Panc1 (cell line): Measurements from ENCODE around the gene TRIL. TPM values are rescaled to one million over a fixed set of nuclear protein-coding genes. Genes with fewer than 3 reads are reported as not detected.

Experiments
- ATAC-seq: fragments of 200-7000 bp; cut with Tn5 transposase; 2 replicates; pipeline ENCODE4 v1.9.1; 2020; ENCODE audit warnings: mild to moderate bottlenecking, moderate library complexity
- BruUV-seq: library from RNA; stranded (reverse); fragments of 400-500 nt; replicated peaks from 2 replicates; lab custom pipeline; 2021; lab: Mats Ljungman, UMichigan
- CTCF ChIA-PET: fragments of 300-600 bp; sonication (Branson Sonifier 250); formaldehyde crosslinking; loops from one replicate; lab custom pipeline; 2022; ENCODE audit warnings: antibody characterized with exemption; lab: Charles Lee
- POLR2A ChIA-PET: fragments of 300-600 bp; sonication (Branson Sonifier 250); formaldehyde crosslinking; loops from one replicate; lab custom pipeline; 2022; ENCODE audit warnings: antibody characterized with exemption; lab: Charles Lee
- DNase-seq: peaks from one replicate; pipeline ENCODE4 v3.0.0-alpha.2; 2010; ENCODE audit warnings: low read depth, low spot score
- H3K27ac ChIP-seq: 2 replicates; pipeline ENCODE4 v1.5.1; 2011; ENCODE audit warnings: mild to moderate bottlenecking, low read length, inconsistent platforms
- H3K27me3 ChIP-seq: fragments of 200-500 bp; sonication (Bioruptor generic); 2 replicates; pipeline ENCODE4 v1.6.0; 2014; ENCODE audit warnings: low read length, inconsistent platforms; ENCODE audit not compliant: control insufficient read depth, insufficient read depth
- H3K36me3 ChIP-seq: fragments of 200-500 bp; sonication (Bioruptor generic); 2 replicates; pipeline ENCODE4 v1.5.1; 2014; ENCODE audit warnings: inconsistent platforms, mild to moderate bottlenecking, low read length, moderate library complexity; ENCODE audit not compliant: control insufficient read depth, insufficient read depth
- H3K4me1 ChIP-seq: 2 replicates; pipeline ENCODE4 v1.5.1; 2011; ENCODE audit warnings: inconsistent platforms, mild to moderate bottlenecking, low read length, moderate library complexity; ENCODE audit not compliant: control insufficient read depth, insufficient read depth
- H3K4me3 ChIP-seq, 2 experiments: 2 replicates each; pipeline ENCODE4 v1.5.1; 2011 to 2012; ENCODE audit warnings: low read depth in 2 of 2, low read length in 2 of 2, mild to moderate bottlenecking in 2 of 2, inconsistent platforms in 1 of 2, moderate library complexity in 1 of 2
- H3K9me3 ChIP-seq: fragments of 200-500 bp; sonication (Bioruptor generic); 2 replicates; pipeline ENCODE4 v1.5.1; 2014; ENCODE audit warnings: low read depth, mild to moderate bottlenecking, inconsistent platforms, low read length, moderate library complexity; ENCODE audit not compliant: control insufficient read depth, insufficient read depth
- POLR2AphosphoS5 ChIP-seq: IDR thresholded peaks from 2 replicates; pipeline ENCODE4 v1.6.1; 2012; ENCODE audit warnings: mild to moderate bottlenecking, low read depth, low read length, moderate library complexity
- SIN3A ChIP-seq: IDR thresholded peaks from 2 replicates; pipeline ENCODE4 v1.6.1; 2012; ENCODE audit warnings: low read depth, mild to moderate bottlenecking, low read length, moderate library complexity, borderline replicate concordance; ENCODE audit not compliant: insufficient read depth
- TCF7L2 ChIP-seq: IDR thresholded peaks from 2 replicates; pipeline ENCODE4 v1.6.1; 2011; ENCODE audit warnings: mild to moderate bottlenecking, low read depth, low read length, inconsistent platforms
- in situ Hi-C: cut with HindIII; loops from 2 replicates; pipeline ENCODE4 v1.10.0; 2016; ENCODE audit warnings: low sequenced_read_pairs, low pct_unique_long_range_greater_than_20kb
- intact Hi-C: fragments of 100-400 bp; cut with micrococcal nuclease; formaldehyde crosslinking; loops from one replicate; pipeline ENCODE4 v1.10.0; 2022; ENCODE audit not compliant: unreplicated experiment
- total RNA-seq: library from RNA; stranded (reverse); gene quantifications from one replicate; pipeline ENCODE4 v1.2.1, GENCODE V29; 2021; ENCODE audit not compliant: unreplicated experiment
- TF ChIP-seq, protein P1 (sequence below), 2 experiments: IDR thresholded peaks; 2 replicates each; pipeline ENCODE4 v1.6.1; 2011 to 2012; ENCODE audit warnings: low read depth in 2 of 2, control low read depth in 1 of 2, low read length in 1 of 2, mild to moderate bottlenecking in 1 of 2, moderate library complexity in 1 of 2; ENCODE audit not compliant: insufficient read depth in 1 of 2
- TF ChIP-seq, protein P2 (sequence below): fragments of 450-650 bp; IDR thresholded peaks from 2 replicates; pipeline ENCODE4 v1.5.1; 2017; ENCODE audit warnings: mild to moderate bottlenecking

The TRIL gene
- total RNA-seq, 1 experiment from 2014 or later: not detected

DNA sequence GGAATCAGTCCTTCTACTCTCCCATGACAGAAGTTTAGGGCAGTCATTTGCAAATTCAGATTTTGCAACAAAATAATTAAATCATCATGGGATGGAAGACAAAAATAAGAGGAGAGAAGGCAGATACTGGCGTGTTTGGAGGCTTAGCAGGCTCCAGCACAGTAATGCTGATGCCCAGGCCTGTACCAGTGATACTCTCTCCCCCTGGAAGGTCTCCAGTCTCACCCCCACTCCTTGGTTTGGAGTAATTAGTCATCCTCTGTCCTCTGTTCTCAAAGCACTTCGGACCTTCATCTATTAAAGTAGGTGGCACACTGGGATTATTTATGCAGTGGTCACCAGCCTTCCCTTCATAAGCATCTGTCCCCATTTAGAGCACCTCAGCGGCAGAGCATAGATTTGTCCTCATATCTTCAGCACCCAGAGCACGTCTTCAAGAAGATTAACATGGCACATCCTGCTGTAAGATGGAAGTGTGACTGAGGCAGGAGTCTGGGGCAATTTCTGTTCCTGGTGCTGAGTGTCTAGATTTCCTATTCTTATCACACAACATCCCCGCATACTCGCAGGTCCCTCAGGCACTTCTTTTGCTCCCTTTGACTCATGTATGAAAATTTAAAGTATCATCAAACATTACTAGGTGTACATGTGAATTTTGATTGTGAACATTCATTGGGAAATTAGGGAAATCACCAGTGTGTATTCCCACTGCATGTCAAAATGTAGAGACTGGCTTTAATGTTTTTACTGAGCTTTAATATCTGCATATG is 31.3 kb upstream of the TRIL start:
- Histone ChIP-seq H3K36me3 (no peaks in the 10 kb centered on the region), H3K4me1 (no peaks in the 10 kb centered on the region), H3K9me3 (no peaks in the 10 kb centered on the region), H3K4me3 (no peak overlapping the region), H3K27ac (no peak overlapping the region), H3K27me3 (no peaks in the 10 kb centered on the region; the same call in 1 of the 2 replicates)
- in situ Hi-C loops: no loop called here
- DNase-seq (no peak), ATAC-seq (no peak)
- TF ChIP-seq TCF7L2 (no peak), SIN3A (no peak), POLR2AphosphoS5 (no peak)
- TF ChIP-seq, protein P1, sequence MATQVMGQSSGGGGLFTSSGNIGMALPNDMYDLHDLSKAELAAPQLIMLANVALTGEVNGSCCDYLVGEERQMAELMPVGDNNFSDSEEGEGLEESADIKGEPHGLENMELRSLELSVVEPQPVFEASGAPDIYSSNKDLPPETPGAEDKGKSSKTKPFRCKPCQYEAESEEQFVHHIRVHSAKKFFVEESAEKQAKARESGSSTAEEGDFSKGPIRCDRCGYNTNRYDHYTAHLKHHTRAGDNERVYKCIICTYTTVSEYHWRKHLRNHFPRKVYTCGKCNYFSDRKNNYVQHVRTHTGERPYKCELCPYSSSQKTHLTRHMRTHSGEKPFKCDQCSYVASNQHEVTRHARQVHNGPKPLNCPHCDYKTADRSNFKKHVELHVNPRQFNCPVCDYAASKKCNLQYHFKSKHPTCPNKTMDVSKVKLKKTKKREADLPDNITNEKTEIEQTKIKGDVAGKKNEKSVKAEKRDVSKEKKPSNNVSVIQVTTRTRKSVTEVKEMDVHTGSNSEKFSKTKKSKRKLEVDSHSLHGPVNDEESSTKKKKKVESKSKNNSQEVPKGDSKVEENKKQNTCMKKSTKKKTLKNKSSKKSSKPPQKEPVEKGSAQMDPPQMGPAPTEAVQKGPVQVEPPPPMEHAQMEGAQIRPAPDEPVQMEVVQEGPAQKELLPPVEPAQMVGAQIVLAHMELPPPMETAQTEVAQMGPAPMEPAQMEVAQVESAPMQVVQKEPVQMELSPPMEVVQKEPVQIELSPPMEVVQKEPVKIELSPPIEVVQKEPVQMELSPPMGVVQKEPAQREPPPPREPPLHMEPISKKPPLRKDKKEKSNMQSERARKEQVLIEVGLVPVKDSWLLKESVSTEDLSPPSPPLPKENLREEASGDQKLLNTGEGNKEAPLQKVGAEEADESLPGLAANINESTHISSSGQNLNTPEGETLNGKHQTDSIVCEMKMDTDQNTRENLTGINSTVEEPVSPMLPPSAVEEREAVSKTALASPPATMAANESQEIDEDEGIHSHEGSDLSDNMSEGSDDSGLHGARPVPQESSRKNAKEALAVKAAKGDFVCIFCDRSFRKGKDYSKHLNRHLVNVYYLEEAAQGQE (IDR thresholded peaks at IDR 0.05; ENCODE audit: insufficient read depth in 1 of 2, low read depth in 2 of 2, low read length in 1 of 2): no peak
- TF ChIP-seq, protein P2, sequence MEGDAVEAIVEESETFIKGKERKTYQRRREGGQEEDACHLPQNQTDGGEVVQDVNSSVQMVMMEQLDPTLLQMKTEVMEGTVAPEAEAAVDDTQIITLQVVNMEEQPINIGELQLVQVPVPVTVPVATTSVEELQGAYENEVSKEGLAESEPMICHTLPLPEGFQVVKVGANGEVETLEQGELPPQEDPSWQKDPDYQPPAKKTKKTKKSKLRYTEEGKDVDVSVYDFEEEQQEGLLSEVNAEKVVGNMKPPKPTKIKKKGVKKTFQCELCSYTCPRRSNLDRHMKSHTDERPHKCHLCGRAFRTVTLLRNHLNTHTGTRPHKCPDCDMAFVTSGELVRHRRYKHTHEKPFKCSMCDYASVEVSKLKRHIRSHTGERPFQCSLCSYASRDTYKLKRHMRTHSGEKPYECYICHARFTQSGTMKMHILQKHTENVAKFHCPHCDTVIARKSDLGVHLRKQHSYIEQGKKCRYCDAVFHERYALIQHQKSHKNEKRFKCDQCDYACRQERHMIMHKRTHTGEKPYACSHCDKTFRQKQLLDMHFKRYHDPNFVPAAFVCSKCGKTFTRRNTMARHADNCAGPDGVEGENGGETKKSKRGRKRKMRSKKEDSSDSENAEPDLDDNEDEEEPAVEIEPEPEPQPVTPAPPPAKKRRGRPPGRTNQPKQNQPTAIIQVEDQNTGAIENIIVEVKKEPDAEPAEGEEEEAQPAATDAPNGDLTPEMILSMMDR: no peak
- intact Hi-C loops: no loop called here
- ChIA-PET POLR2A (no interaction called here), CTCF (no interaction called here)
- BruUV-seq: no TSS peak

DNA sequence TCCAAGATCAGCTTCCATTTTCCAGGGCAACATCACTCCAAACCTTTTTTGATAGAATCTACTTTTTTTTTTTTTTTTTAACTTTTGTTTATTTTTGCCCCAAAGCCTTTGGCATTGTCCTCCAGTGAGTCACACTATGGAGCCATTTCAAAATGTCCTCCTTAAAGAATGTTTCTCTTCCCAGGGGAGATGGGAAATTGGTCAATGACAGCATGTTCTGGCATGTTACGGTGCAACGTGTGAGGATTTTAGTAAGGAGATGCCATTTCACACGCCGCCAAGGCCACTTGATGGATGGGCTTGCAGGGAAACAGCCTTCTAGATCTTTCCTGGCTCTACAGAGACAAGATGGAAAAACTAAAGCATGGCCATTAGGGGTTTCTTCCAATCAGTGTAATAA is 30.7 kb upstream of the TRIL start:
- Histone ChIP-seq H3K36me3 (no peaks in the 10 kb centered on the region), H3K27ac (no peak overlapping the region), H3K27me3 (no peaks in the 10 kb centered on the region), H3K4me1 (no peaks in the 10 kb centered on the region), H3K9me3 (no peaks in the 10 kb centered on the region), H3K4me3 (no peak overlapping the region)
- POLR2A ChIA-PET: no interaction called here
- DNase-seq (no peak), ATAC-seq (no peak)
- TF ChIP-seq SIN3A (no peak), TCF7L2 (no peak), POLR2AphosphoS5 (no peak)
- TF ChIP-seq, protein P2: no peak
- TF ChIP-seq, protein P1 (IDR thresholded peaks at IDR 0.05; ENCODE audit: insufficient read depth in 1 of 2, low read depth in 2 of 2, low read length in 1 of 2): no peak
- in situ Hi-C loops (no loop called here), intact Hi-C loops (no loop called here)
- CTCF ChIA-PET: no interaction called here
- BruUV-seq: no TSS peak
